ENCODE results near the gene KNL1. TPM values are rescaled to one million over a fixed set of nuclear protein-coding genes. Genes with fewer than 3 reads are reported as not detected.

KNL1 gene
- total and polyA plus RNA-seq, 2 of the 8 experiments (the other 6 are each of a cell fraction or from before 2014, with no cell fraction given): 4.4 to 22.5 TPM

GRCh38 chr15:40563426-40563825 is 30.6 kb upstream of the KNL1 start (continued):
- TF ChIP-seq CHD7 (IDR thresholded peaks at IDR 0.05; ENCODE audit: insufficient replicate concordance, low read length) (no peak), CBX8 (IDR thresholded peaks at IDR 0.05; ENCODE audit: borderline replicate concordance, low read depth, low read length) (no peak), TCF12 (IDR thresholded peaks at IDR 0.05; ENCODE audit: low read depth, low read length) (no peak), POLR2A (IDR thresholded peaks at IDR 0.05; ENCODE audit: control extremely low read depth in 1 of 2, low read depth in 2 of 2, low read length in 2 of 2) (no peak)

Data from H1 (cell line).